Stomach (tissue), 4 donors: ENCODE measurements around the gene PRRC1.

Experiments
- CTCF ChIP-seq, 7 experiments: fragments of 450-650 bp in 4 of 7; fragments of 200-600 bp in 3 of 7; sonication (generic) in 3 of 7; IDR thresholded peaks; one replicate each; pipeline ENCODE4 v1.5.1; 2016 to 2019; ENCODE audit warnings: antibody characterized with exemption in 7 of 7, control low read depth in 2 of 7, mild to moderate bottlenecking in 1 of 7
- EP300 ChIP-seq: sonication (generic); formaldehyde crosslinking; IDR thresholded peaks from one replicate; pipeline ENCODE4 v1.6.1; 2017; ENCODE audit warnings: antibody characterized with exemption
- POLR2A ChIP-seq, 4 donors: fragments of 450-650 bp; IDR thresholded peaks; one replicate each; pipeline ENCODE4 v1.6.1; 2016; ENCODE audit warnings: antibody characterized with exemption in 4 of 4, control low read depth in 2 of 4, mild to moderate bottlenecking in 1 of 4, moderate library complexity in 1 of 4
- POLR2AphosphoS5 ChIP-seq, 3 donors: sonication (generic); formaldehyde crosslinking; IDR thresholded peaks; one replicate each; pipeline ENCODE4 v1.6.1; 2016; ENCODE audit warnings: antibody characterized with exemption in 3 of 3

DNA sequence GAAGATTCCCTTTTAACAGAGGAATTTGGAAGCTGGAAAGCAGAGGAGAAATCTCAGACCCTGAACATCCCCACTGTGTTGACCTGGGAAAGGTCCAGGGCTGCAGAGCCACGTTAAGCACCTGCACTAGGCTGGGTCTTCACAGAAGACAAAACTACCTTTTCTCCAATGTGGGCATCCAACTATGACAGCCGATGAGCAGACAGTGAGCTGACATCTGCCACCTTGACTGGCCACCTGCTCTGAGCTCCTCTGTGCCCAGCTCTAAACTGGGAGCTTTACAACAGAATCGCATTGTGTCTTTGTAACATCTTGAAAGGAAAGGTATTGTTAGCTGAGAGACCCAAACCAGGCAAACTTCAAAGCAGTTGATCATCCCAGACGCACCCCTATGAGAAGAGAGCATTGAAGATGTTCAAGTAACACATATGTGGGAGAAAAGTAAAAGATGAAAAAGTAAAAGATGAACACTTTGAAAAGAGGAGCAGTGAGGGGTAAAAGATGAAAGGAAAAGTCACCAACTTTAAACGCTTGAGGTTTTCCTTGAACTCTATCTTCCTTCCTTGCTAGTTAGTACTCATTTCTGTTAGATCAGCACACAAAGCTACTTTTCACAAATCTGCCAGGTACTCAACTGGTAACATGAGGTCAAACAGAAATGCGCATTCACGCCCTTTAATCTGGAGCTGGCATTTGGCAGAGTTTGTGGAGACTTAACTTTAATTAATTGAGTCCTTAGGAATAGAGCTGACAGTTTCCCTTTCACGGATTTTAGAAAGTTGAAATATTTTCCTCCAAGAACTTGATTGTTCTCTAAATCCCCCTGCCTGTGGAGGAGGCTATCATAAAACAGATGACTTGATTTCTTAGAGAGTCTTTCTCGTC lies 78.3 kb downstream of the PRRC1 start:
- TF ChIP-seq POLR2AphosphoS5 (IDR thresholded peaks at IDR 0.05) (no peak), CTCF (IDR thresholded peaks at IDR 0.05) (no peak), POLR2A (IDR thresholded peaks at IDR 0.05) (no peak), EP300 (no peak)
